NK-92 treated with Interleukin-12 subunit alpha and Interleukin-12 subunit beta, amount 100 ng/mL, for 24 hours (cell line): ENCODE data around the gene ANKRD33B.
"Not testable (repeated sequence)": the region's sequence is repeated elsewhere in the genome, so short reads cannot be mapped to it uniquely, and the experiment has no call there.

Source experiments
- DNase-seq: peaks from one replicate; lab custom pipeline; 2025; lab: John Stamatoyannopoulos, UW

ANKRD33B gene

DNA sequence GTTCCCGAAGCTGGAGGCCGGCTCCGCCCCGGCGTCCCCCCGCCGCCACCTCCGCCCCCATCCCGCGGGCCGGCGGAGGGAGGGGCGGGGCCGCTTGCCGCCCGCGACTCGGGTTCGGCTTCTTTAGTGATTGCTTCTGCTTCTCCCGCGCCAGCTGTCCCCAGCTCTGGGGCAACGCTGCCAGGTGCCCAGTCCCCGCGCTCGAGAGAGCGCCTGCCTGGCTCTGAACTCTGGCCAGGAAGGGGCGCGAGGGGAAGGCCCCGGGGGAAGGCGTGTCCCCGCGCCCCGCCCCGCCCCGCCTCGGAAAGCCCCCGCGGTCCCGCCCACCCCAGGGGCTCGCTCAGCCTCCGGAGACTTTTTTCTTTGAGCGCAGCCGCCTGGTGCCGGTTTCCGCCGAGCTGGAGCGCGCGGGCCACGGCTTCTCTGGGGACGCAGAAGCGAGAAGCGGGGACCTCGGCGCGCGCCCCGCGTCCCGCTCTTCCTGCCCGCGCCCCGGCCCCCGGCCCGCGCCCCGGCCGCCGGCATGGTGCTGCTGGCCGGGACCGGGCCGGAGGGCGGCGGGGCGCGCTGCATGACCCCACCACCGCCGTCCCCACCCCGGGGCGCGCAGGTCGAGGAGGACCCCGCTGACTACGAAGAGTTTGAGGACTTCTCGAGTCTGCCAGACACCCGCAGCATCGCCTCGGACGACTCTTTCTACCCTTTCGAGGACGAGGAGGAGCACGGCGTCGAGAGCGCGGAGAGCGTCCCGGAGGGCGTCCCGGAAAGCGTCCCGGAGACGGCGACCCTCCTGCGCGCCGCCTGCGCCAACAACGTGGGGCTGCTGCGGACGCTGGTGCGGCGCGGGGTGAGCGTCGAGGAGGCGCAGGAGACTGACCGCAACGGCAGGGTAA lies at the start of gene ANKRD33B:
Gene ANKRD33B (plus strand): TSS at position 126 of the 893 bp plus-strand sequence. CDS start 398 bp downstream, at position 524.
- DNase-seq: no peak

DNA sequence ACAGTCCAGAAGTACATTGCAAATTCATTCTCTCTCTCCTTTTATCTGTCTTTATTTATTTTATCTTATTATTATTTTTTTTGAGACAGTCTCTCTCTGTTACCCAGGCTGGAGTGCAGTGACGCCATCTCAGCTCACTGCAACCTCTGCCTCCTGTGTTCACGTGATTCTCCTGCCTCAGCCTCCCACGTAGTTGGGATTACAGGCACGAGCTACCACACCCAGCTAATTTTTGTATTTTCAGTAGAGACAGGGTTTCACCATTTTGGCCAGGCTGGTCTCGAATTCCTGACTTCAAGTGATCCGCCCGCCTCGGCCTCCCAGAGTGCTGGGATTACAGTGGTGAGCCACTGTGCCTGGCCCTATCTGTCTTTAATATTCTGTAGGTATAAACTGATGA lies 49.3 kb upstream of the ANKRD33B start:
- not testable (repeated sequence) for DNase-seq

DNA sequence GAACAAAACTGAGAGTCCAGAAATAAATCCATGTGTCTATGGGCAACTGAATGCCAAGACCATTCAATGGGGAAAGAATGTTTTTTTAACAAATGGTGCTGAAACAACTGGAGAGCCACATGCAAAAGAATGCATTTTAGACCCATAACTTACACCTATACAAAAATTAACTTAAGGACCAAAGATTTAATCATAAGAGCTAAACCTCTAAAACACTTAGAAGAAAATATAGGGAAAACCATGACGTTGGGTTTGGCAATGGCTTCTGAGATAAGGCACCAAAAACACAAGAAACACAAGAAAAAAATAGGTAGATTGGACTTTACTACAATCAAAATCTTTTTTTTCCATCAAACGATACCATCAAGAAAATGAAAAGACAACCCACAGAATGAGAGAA lies 48.4 kb upstream of the ANKRD33B start:
- no peak for DNase-seq

DNA sequence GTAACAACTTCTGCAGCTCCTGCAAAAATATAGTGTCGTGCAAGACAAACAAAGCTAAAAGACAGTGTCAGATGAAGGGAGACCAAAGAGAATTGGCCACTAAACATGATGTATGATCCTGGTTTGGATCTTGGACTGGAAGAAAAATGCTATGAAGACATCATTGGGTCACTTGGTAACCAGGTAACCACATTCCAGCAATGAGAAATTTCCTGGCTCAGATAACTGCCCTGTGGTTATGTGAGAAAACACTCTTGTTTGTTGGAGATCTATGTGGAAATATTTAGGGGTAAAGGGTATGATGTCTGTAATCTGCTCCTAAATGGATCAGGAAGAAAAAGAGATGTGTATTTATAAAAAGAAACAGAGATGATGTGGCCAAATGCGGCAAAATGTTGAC lies 45.5 kb upstream of the ANKRD33B start:
- no peak for DNase-seq

DNA sequence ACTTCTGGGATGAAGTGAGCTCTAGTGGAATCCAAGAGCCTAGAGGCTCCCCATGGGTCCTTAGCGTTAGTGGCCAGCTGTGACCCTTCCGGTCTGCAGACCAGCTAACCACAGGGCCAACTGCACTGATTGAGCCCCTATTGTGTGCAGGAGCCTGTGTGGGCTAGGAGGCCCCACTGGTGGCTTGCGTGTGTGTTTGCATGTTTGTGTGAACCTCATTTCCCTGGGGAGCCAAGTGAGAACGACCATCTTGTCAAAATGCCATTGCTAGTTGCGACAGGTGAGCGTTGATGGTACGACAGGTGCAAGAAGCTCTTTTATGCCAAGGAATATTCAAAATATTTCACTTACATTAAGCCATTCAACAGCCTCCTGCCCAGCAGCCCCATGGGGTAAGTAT lies 44.1 kb upstream of the ANKRD33B start:
- no peak for DNase-seq

DNA sequence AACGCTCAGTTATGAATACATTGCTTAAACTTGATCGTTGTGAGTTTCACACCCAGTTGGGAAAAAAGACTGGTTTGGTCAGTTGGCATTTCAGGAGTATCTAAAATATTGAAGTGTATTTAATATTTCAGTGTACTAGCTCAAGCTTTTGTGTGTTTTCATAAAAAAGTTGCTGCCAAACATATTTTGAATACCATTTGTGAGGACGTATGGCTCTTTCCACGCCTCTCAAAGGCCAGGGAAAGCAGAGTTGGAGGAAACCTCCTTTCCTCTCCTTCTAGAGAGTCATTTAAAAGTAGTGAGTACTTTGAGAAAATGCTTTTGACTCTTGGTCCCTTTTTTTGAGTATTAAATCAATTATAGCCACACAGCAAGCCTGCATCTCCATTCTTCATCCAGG lies 43.2 kb upstream of the ANKRD33B start:
- DNase-seq: no peak

DNA sequence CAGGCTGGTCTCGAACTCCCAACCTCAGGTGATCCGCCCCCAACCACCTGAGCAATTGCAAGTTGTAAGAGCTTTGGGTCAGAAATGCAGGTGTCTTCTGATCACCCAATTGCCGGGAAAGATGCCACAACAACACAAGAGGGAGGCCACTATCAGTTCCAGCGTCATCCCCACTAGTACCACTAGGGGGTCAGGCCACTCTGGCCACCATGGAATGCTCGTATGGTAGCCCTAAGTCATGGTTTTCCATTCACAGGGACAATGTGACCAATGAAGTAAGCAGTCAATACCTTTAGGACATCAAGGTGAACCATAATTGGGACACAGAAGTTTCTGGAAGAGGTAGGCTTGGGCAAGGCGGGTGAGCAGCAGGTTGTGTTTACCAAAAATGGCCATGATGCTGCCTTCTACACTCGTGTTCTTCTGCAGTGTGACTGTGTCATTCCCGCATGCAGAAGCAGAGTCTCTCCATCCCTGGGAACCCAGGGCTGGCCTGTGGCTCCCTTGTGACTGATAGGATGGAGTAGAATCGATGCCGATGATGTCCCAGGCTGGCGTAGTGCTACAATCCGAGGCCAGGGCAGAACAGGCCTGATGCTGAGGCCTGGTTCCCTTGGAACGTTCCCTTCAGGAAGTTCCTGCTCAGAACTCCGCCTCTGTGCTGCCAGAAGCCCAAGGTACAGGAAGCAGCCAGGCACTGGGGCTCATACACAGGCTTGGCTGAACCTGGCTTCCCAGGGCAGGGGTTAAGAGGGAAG lies 42.2 kb upstream of the ANKRD33B start:
- no peak for DNase-seq

DNA sequence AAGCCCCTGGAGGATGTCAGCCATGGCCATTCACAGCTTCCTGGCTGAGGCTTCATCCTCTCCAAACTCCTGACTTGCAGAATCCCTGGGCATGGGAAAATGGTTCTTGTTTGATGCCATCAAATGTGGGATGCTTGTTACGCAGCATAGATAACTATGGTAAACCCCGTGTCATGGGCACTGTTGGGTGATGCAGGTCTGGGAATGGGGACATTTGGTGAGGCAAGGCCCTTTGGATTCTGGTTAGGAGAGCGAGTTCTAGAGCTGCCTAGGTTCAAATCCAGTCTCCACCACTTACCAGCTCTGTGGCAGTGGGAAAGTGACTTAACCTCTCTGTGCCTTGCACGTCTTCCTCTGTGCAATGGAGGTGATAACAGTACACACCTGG lies 41.7 kb upstream of the ANKRD33B start:
- DNase-seq: no peak

DNA sequence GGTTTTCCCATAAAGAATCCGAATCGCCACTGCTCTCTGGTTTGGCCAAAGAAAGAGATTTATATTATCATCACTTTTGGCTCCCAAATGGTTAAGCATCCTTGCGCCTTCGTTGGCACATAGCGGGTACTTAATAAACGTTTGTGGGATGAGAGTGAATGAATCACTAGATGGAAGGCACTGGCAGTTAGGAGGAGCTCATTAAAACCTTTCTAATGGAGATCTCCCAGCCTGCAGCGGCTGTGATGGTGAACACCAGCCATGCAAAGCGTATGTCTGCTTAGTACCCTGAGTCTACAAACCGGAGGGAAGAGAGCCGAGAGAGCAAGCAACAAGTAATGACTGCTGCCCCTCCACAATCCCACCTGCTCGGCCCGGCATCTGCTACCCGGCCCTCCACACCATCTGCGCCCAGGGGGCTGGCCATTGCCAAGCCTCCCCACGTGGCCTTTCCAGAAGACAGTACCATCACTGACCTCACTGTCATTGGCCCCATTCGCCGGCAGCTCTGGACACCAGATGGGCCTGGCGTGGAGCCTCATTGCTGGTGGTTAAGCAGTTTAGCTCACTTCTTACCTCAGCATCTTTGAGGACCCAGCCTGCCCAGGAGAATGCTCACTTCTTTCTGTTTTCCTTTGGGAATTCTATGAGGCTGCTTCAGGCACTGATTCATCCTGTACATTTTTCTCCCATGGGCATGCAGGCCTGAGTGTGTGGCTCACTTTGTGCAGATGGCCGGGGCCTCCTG lies 39.3 kb upstream of the ANKRD33B start:
- DNase-seq: no peak

DNA sequence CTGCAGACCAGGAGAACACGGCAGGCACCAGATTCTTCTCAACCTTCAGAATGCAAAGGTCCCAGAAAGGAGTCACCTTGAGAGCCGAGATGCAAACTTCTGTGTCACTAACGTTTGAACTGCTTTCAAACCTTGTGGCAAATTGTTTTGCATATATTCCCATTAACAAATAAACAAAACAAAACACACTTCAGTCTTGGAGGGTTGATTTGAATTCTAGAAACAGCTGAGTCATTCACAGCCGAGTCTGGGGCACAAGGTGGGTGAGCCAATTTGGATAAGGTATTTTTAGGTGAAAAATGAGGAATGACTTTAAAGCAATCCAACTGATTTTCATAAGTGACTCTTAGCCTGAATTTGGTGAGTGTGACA lies 38.8 kb upstream of the ANKRD33B start:
- DNase-seq: no peak

DNA sequence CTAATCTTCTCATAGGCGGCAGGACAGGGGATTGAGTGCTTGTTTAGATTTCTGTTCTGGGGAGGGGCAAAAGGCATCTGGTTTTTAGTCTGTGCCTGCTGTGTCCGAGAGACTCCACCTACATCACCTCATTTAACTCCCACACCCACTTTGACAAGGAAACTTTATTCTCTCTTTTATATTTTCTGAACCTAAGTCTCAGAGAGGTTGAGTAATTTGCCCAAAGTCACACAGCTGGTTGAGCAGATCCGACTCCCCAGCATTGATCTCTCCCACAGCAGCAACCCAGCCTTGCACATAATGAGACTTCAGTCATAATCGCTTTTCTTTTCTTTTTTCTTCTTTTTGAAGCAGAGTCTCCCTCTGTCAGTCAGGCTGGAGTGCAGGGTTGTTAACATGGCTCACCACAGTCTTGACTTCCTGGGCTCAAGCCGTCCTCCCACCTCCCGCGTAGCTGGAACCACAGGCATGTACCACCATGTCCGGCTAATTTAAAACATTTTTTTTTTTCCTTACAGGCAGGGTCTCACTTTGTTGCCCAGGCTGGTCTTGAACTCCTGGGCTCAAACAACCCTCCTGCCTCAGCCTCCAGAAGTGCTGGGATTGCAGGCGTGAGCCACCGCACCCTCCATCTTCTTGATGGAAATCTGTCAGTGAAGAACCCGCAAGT lies 36.5 kb upstream of the ANKRD33B start:
- DNase-seq: no peak

DNA sequence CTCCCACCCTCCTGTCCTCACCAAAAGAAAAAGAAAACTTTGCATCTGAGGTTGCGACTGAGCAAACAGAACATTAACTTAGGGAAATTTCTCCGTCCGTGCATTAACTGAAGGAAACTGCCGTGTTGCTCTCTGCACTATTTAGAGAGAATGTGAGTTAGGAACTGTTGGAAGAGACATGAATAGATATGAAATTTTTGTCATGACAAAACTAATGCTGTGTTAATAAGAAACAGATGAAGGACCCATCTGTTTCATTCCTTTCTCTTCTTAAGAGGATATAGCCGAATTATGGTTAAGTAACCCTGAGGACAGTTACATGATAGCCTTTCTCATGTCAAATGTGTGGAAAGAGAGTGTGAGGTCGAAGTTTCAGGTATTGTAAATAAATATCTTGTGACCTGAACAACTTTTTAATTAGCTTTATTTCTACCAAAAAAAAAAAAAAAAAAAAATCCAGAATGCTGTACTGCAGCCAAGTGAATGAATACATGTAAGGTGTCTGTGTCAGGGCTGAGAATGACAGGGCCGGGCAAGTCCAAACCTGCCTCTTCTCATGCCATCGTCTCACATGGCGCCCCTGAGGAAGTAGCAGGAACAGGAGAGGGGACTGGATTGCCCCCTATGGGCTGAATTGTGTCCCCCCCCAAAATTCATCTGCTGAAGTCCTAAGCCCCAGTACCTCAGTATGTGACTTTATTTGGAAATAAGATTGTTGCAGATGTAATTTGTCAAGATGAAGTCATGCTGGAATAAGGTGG lies 35.6 kb upstream of the ANKRD33B start:
- no peak for DNase-seq

DNA sequence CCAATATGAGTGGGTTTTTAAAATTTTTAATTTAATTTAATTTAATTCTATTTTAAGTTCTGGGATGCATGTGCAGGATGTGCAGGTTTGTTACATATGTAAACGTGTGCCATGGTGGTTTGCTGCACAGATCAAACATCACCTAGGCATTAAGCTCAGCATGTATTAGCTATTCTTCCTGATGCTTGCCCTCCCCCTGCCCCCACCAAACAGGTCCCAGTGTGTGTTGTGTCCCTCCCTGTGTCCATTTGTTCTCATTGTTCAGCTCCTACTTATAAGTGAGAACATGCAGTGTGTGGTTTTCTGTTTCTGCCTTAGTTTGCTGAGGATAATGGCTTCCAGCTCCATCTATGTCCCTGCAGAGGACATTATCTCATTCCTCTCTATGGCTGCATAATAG lies 35.0 kb upstream of the ANKRD33B start:
- no peak for DNase-seq

DNA sequence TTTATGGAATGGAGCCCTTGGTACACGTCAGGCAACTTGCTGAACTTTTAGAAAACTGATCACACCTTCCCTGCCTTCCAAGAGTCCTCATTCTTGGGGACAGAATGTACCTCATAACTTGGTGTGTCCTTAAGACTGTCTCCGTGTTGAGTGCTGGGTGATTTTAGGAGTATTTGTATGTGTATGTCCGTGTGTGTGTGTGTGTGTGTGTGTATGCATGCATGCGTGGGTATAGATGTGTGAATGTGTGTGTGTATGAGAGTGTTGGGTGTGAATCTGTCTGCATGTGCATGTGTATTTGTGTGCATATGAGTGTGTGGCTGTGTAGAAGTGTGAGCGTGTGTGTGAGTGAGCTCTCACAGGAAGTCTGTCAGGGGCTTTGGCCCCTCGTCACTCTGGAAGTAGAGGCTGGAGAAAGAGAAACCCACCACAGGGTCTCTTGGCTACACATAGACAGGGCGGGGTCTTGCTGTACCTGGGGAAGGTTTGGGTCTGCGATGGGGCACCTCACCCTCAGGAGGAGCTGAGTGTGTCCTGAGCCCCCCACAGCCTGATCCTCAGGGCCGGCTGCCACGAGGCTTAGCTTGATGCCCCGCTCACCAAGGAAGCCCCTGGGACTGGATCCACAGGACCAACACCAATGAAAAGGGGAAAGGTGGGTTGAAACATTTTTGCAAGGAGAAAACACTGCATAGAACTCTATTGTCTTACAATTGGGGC lies 33.1 kb upstream of the ANKRD33B start:
- no peak for DNase-seq

DNA sequence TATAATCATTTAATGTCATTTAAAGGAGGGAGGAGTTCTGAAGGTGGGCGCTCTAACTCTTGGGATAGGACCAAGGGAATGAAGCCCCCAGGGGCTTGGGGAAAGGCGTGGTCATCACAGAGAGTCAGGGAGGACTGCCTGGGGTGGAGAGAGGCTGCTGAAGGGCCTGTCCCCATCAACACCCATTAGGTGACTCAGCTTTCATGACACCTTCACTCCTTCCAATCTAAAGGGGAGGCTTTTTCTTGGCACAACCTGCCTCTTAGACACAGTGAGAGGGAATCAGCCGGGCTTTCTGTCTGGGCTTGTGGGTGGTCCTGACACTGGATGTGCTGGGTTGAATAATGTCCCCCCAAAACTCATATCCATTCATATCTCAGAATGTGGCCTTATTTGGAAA lies 31.4 kb upstream of the ANKRD33B start:
- no peak for DNase-seq

DNA sequence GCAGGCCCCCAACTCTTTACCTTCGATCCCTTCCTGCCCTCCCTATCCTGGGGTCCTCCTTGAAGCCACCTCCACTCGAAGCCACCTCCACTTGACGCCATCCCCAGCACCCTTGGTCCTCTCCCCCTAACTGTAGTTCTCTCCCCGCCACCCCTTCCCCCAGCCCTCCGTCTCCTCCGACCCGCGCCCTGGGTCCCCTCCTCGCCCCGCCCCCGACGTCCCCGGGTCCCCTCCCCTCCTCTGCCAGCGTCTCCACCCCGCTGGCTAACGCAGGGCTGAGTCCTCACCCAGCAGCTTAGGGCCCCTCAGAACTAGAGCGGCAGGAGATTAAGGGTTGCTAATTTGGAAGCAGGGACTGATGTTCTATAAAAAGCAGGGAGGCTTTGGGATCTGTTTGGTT lies 30.6 kb upstream of the ANKRD33B start:
- no peak for DNase-seq

DNA sequence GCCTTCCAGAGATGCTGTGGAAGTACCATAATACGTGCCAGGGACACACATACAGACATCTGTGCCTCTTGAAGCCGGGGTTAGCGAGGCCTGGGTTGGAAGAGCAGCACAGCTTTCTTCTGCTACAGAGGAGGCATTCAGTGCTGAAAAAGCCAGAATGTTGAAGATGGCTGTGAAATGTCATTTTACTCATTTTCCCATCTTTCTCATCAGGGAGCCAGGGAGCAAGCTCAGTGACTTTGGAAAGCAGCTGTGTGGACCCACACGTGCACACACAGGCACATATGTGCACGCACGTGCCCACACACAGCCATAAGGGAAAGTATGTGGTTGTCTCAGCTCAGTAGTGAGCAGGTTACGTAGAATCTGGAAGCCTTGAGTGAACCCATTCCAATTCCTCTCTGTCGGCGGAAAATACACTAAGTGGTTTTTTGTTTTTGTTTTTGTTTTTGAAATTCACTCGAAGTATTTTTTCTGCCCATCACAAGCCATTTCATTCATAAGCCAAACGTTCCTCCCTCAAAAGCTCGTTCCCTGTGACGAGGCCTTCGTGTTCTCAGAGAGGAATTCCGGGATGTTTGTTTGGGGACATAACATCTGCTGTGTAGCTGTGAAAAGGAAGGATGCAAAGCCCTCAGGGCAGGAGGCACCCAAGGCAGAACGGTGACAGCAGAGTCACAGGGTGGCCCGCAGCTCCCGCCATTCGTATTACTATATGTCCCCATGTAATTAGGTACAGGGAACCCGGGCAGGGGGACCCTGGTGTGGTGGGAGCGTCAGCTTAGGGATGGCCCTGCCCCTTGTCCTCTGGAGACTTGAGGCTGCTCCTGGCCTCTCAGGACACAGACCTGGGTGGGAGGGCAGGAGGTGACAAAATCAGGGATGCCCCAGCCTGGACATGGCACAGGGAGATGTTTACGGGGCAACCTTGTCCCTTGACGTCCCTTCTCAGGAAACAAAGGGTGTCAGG lies 29.0 kb upstream of the ANKRD33B start:
- no peak for DNase-seq

DNA sequence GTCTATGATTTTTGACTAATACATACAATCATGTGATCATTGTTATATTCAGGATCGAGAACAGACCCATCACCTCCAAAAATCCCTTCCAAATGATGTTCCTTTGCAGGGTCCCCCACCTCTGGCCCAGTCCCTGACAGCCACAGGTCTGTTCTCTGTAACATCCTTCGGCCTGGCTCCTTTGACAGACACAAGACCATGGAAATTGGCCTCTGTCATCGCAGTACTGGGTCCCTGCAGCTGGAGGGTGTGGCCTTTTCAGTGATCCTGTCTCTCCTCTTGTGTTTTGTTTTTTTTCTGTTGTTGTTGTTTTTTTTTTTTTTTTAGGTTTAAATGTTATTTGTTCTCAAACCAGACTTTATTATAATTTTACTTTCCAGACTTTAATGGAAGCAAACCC lies 27.4 kb upstream of the ANKRD33B start:
- DNase-seq: no peak

DNA sequence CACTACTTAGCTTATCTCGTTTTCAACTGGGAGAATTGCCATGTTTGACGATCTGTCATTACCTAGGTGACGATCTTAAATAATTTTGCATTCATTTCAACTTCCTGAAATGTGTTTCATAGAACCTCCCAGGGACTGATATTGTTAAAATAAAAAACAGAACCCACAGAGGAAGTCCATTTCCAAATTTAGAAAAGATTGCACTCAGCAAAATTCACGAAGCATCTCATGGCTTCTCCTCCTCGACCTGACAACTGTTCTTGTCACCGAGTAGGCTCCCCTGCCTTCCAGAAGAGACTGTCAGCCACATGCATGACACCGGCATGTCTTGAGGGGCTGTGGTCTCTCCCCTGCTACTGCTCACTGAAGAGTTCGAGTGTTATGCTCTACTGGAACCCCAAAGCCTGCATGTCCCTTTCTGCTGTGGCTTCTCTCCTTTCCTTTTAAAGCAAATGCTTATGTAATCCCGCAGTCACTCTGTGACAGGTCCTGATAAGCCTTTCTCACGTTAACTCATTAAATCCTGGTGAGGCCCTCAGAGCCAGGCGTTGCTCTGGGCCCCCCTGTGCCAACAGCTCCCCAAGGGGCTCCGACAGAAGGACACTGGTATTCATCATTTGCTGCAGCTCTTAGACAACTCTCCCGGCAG lies 26.8 kb upstream of the ANKRD33B start:
- DNase-seq: no peak
